HUES6 (cell line): ENCODE results near the gene ENOX1.

ENCODE experiments used
- H3K27ac ChIP-seq: 2 replicates; pipeline ENCODE4 v1.7.0; 2013; ENCODE audit warnings: low read depth, mild to moderate bottlenecking, low read length, inconsistent platforms
- H3K27me3 ChIP-seq: 2 replicates; pipeline ENCODE4 v1.6.1; 2013; ENCODE audit warnings: low read length; ENCODE audit not compliant: control insufficient read depth, insufficient read depth
- H3K36me3 ChIP-seq: 2 replicates; pipeline ENCODE4 v1.6.1; 2013; ENCODE audit warnings: low read length; ENCODE audit not compliant: control insufficient read depth, insufficient read depth
- H3K4me1 ChIP-seq: 2 replicates; pipeline ENCODE4 v1.6.1; 2013; ENCODE audit warnings: low read length; ENCODE audit not compliant: control insufficient read depth, insufficient read depth
- H3K4me3 ChIP-seq: 2 replicates; pipeline ENCODE4 v1.5.1; 2013; ENCODE audit warnings: low read depth, low read length
- H3K9ac ChIP-seq: one replicate; pipeline ENCODE4 v1.6.1; 2013; ENCODE audit warnings: mild to moderate bottlenecking, low read length
- H3K9me3 ChIP-seq: 2 replicates; pipeline ENCODE4 v1.6.1; 2013; ENCODE audit warnings: low read depth, low read length; ENCODE audit not compliant: control insufficient read depth, insufficient read depth

Gene ENOX1

GRCh38 chr13:43573361-43573740 lies 213.4 kb downstream of the ENOX1 start:
- no peak overlapping the region for H3K4me3 ChIP-seq
- H3K36me3 ChIP-seq: no peaks in the 10 kb centered on the region
- H3K9ac ChIP-seq: no peak overlapping the region
- no peaks in the 10 kb centered on the region for H3K9me3 ChIP-seq
- no peaks in the 10 kb centered on the region for H3K27me3 ChIP-seq
- H3K4me1 ChIP-seq: peaks cover 15% of the 10 kb centered on the region
- no peak overlapping the region for H3K27ac ChIP-seq

- no peaks in the 10 kb centered on the region for H3K27me3 ChIP-seq
- H3K9me3 ChIP-seq: no peaks in the 10 kb centered on the region
- H3K4me3 ChIP-seq: no peak overlapping the region
- H3K4me1 ChIP-seq: peaks cover 15% of the 10 kb centered on the region
- H3K36me3 ChIP-seq: no peaks in the 10 kb centered on the region
- H3K9ac ChIP-seq: no peak overlapping the region
- H3K27ac ChIP-seq: no peak overlapping the region
These were observed 214.0 kb downstream of the ENOX1 start for GRCh38 chr13:43572656-43573360.

GRCh38 chr13:43569658-43570057 lies 217.1 kb downstream of the ENOX1 start:
- Histone ChIP-seq H3K9me3 (no peaks in the 10 kb centered on the region), H3K27me3 (no peaks in the 10 kb centered on the region), H3K36me3 (no peaks in the 10 kb centered on the region), H3K9ac (no peak overlapping the region), H3K4me1 (peaks cover 12% of the 10 kb centered on the region), H3K27ac (no peak overlapping the region), H3K4me3 (no peak overlapping the region)

GRCh38 chr13:43567608-43568007 lies 219.2 kb downstream of the ENOX1 start:
- Histone ChIP-seq H3K27me3 (no peaks in the 10 kb centered on the region), H3K9ac (no peak overlapping the region), H3K9me3 (no peaks in the 10 kb centered on the region), H3K4me1 (no peaks in the 10 kb centered on the region), H3K4me3 (no peak overlapping the region), H3K27ac (no peak overlapping the region), H3K36me3 (no peaks in the 10 kb centered on the region)

GRCh38 chr13:43564952-43565351 lies 221.8 kb downstream of the ENOX1 start:
- H3K27ac ChIP-seq: no peak overlapping the region
- no peak overlapping the region for H3K9ac ChIP-seq
- H3K4me3 ChIP-seq: no peak overlapping the region
- no peaks in the 10 kb centered on the region for H3K9me3 ChIP-seq
- no peaks in the 10 kb centered on the region for H3K27me3 ChIP-seq
- no peaks in the 10 kb centered on the region for H3K4me1 ChIP-seq
- H3K36me3 ChIP-seq: no peaks in the 10 kb centered on the region

GRCh38 chr13:43561081-43561480 lies 225.7 kb downstream of the ENOX1 start:
- no peaks in the 10 kb centered on the region for H3K9me3 ChIP-seq
- H3K27ac ChIP-seq: no peak overlapping the region
- H3K9ac ChIP-seq: no peak overlapping the region
- no peaks in the 10 kb centered on the region for H3K36me3 ChIP-seq
- H3K4me1 ChIP-seq: no peaks in the 10 kb centered on the region
- no peaks in the 10 kb centered on the region for H3K27me3 ChIP-seq
- H3K4me3 ChIP-seq: no peak overlapping the region

GRCh38 chr13:43558939-43559338 lies 227.8 kb downstream of the ENOX1 start:
- H3K4me1 ChIP-seq: no peaks in the 10 kb centered on the region
- H3K9ac ChIP-seq: no peak overlapping the region
- H3K36me3 ChIP-seq: no peaks in the 10 kb centered on the region
- no peaks in the 10 kb centered on the region for H3K27me3 ChIP-seq
- H3K4me3 ChIP-seq: no peak overlapping the region
- H3K27ac ChIP-seq: no peak overlapping the region
- H3K9me3 ChIP-seq: no peaks in the 10 kb centered on the region

- no peaks in the 10 kb centered on the region for H3K4me1 ChIP-seq
- no peak overlapping the region for H3K4me3 ChIP-seq
- no peak overlapping the region for H3K27ac ChIP-seq
- no peak overlapping the region for H3K9ac ChIP-seq
- no peaks in the 10 kb centered on the region for H3K9me3 ChIP-seq
- H3K27me3 ChIP-seq: no peaks in the 10 kb centered on the region
- no peaks in the 10 kb centered on the region for H3K36me3 ChIP-seq
These were observed 228.4 kb downstream of the ENOX1 start for GRCh38 chr13:43558326-43558725.

- no peaks in the 10 kb centered on the region for H3K9me3 ChIP-seq
- no peaks in the 10 kb centered on the region for H3K36me3 ChIP-seq
- H3K4me1 ChIP-seq: no peaks in the 10 kb centered on the region
- H3K27ac ChIP-seq: no peak overlapping the region
- H3K27me3 ChIP-seq: no peaks in the 10 kb centered on the region
- H3K4me3 ChIP-seq: no peak overlapping the region
- no peak overlapping the region for H3K9ac ChIP-seq
These were observed 231.1 kb downstream of the ENOX1 start for GRCh38 chr13:43555667-43556066.

GRCh38 chr13:43551897-43552456 lies 234.8 kb downstream of the ENOX1 start:
- no peaks in the 10 kb centered on the region for H3K27me3 ChIP-seq
- no peak overlapping the region for H3K9ac ChIP-seq
- H3K27ac ChIP-seq: no peak overlapping the region
- no peaks in the 10 kb centered on the region for H3K4me1 ChIP-seq
- H3K4me3 ChIP-seq: no peak overlapping the region
- H3K36me3 ChIP-seq: no peaks in the 10 kb centered on the region
- H3K9me3 ChIP-seq: no peaks in the 10 kb centered on the region

- no peaks in the 10 kb centered on the region; the same call in 1 of the 2 replicates for H3K4me1 ChIP-seq
- H3K36me3 ChIP-seq: no peaks in the 10 kb centered on the region
- no peak overlapping the region for H3K9ac ChIP-seq
- no peak overlapping the region; the same call in 1 of the 2 replicates for H3K27ac ChIP-seq
- H3K27me3 ChIP-seq: no peaks in the 10 kb centered on the region
- H3K9me3 ChIP-seq: no peaks in the 10 kb centered on the region
- no peak overlapping the region for H3K4me3 ChIP-seq
These were observed 240.0 kb downstream of the ENOX1 start for GRCh38 chr13:43546816-43547215.
